ENCODE results near the gene TRIM31. TPM values are rescaled to one million over a fixed set of nuclear protein-coding genes. Genes with fewer than 3 reads are reported as not detected.

The TRIM31 gene
- total and polyA plus RNA-seq, 2 of the 4 experiments (the other 2 are of a cell fraction) = not detected

DNA sequence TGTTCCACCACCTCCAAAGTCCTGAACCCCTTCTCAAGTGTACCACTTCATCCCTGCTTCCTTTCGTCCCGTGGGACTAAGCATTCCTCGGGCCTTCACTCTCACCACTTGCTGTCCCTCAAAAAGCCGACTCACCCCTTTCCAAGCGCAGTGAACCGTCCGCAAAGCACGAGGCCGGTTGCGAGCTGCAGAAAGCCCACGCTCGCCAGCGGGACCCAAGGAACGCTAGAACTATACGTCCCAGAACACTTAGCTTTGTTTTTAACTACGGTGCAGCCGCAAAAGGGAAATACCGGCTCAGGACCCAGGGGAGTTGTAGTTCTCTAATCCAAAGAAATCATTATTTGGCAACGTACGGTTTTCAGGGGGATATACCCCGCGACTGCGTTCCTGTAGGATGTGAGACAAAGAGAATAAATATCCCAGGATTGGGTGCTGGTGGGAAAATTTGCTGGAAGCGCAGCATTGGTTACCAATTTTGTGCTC lies 52.2 kb downstream of the TRIM31 start:
- Histone ChIP-seq H3K36me3 (ENCODE audit: control insufficient read depth, insufficient read depth, low read length) (peaks cover under 1% of the 10 kb centered on the region; the same call in 1 of the 2 replicates), H3K9me1 (ENCODE audit: insufficient read depth, low read length) (peaks cover 5% of the 10 kb centered on the region), H3K4ac (ENCODE audit: low read depth, low read length) (peak overlapping the region; percentile 71), H3K4me1 (ENCODE audit: control insufficient read depth, insufficient read depth, low read length) (peaks cover 3% of the 10 kb centered on the region), H3K9me3 (ENCODE audit: control insufficient read depth, insufficient read depth, low read length) (no peaks in the 10 kb centered on the region), H3K23ac (ENCODE audit: low read depth, low read length) (peak overlapping the region; percentile 27), H3K4me3 (ENCODE audit: insufficient read depth, low read depth, low read length) (peak overlapping the region; percentile 83), H2BK20ac (ENCODE audit: low read depth, low read length) (no peak overlapping the region), H3K56ac (ENCODE audit: extremely low read depth, insufficient read depth, low read length) (peak overlapping the region; percentile 94), H2BK120ac (ENCODE audit: low read depth, low read length) (no peak overlapping the region), H3K4me2 (ENCODE audit: low read depth, low read length) (peak overlapping the region; percentile 98), H4K91ac (ENCODE audit: insufficient read depth, low read depth, low read length) (peak overlapping the region; percentile 62), H4K8ac (ENCODE audit: low read depth in 2 of 2, low read length in 2 of 2) (peak overlapping the region; percentile 97 to 98), H3K27me3 (ENCODE audit: control insufficient read depth, insufficient read depth, low read length) (no peaks in the 10 kb centered on the region), H2BK5ac (ENCODE audit: low read depth, low read length, poor library complexity, severe bottlenecking) (peak overlapping the region; percentile 56), H4K20me1 (ENCODE audit: insufficient read depth, low read length) (no peaks in the 10 kb centered on the region), H3K27ac (ENCODE audit: insufficient read depth, low read length) (peak overlapping the region; percentile 76), H3K14ac (replicated peaks; ENCODE audit: low read depth, low read length) (peak overlapping the region; percentile 39; the same call in 1 of the 2 replicates), H2BK15ac (ENCODE audit: low read depth, low read length) (no peak overlapping the region), H2AFZ (replicated peaks; ENCODE audit: low read length, poor library complexity) (peak overlapping the region; percentile 92), H3K79me1 (ENCODE audit: low read depth in 1 of 2, low read length in 2 of 2) (peaks cover 22 to 27% of the 10 kb centered on the region in 2 experiments), H3K9ac (ENCODE audit: low read depth, low read length) (peak overlapping the region; percentile 98), H2AK5ac (ENCODE audit: low read depth, low read length) (peak overlapping the region; percentile 54; the same call in 1 of the 2 replicates), H4K5ac (ENCODE audit: low read depth, low read length) (peak overlapping the region; percentile 97), H3K18ac (ENCODE audit: low read depth, low read length) (0 out of 2 replicates have a peak overlapping the region, but pooled peaks have one; percentile 43), H2AK9ac (replicated peaks; ENCODE audit: low read depth, low read length, poor library complexity) (no peak overlapping the region)
- peak; percentile 36 for DNase-seq
- in situ Hi-C loops (cut with MboI; ENCODE audit: low sequenced_read_pairs) = no loop called here
- no peak for TF ChIP-seq RCOR1 (IDR thresholded peaks at IDR 0.05; ENCODE audit: insufficient replicate concordance, low read length)
- TF ChIP-seq, protein P1, sequence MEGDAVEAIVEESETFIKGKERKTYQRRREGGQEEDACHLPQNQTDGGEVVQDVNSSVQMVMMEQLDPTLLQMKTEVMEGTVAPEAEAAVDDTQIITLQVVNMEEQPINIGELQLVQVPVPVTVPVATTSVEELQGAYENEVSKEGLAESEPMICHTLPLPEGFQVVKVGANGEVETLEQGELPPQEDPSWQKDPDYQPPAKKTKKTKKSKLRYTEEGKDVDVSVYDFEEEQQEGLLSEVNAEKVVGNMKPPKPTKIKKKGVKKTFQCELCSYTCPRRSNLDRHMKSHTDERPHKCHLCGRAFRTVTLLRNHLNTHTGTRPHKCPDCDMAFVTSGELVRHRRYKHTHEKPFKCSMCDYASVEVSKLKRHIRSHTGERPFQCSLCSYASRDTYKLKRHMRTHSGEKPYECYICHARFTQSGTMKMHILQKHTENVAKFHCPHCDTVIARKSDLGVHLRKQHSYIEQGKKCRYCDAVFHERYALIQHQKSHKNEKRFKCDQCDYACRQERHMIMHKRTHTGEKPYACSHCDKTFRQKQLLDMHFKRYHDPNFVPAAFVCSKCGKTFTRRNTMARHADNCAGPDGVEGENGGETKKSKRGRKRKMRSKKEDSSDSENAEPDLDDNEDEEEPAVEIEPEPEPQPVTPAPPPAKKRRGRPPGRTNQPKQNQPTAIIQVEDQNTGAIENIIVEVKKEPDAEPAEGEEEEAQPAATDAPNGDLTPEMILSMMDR (conservative IDR thresholded peaks at IDR 0.05; ENCODE audit: low read depth, low read length) = no peak
- TF ChIP-seq SMC3 (IDR thresholded peaks at IDR 0.05; ENCODE audit: low read depth, low read length) = no peak
- TF ChIP-seq, protein P2, sequence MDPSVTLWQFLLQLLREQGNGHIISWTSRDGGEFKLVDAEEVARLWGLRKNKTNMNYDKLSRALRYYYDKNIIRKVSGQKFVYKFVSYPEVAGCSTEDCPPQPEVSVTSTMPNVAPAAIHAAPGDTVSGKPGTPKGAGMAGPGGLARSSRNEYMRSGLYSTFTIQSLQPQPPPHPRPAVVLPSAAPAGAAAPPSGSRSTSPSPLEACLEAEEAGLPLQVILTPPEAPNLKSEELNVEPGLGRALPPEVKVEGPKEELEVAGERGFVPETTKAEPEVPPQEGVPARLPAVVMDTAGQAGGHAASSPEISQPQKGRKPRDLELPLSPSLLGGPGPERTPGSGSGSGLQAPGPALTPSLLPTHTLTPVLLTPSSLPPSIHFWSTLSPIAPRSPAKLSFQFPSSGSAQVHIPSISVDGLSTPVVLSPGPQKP (IDR thresholded peaks at IDR 0.05; ENCODE audit: borderline replicate concordance, low read depth, low read length) = no peak
- TF ChIP-seq MXI1 (IDR thresholded peaks at IDR 0.05; ENCODE audit: borderline replicate concordance, low read depth, low read length) = peak; percentile 73; the same call in 1 of the 2 replicates
- TF ChIP-seq NFE2L2 (IDR thresholded peaks at IDR 0.05; ENCODE audit: low read depth, low read length) = no peak
- dilution Hi-C loops (cut with HindIII; ENCODE audit: low sequenced_read_pairs, unreplicated experiment) = no loop called here
- no TSS peak for BruUV-seq (replicated peaks)
- CTCF ChIA-PET = interaction anchor here (1.1 kb wide), 1 partner anchor 42 kb away, joined by 3 read pairs; no protein-coding TSS in a partner anchor
- peak; percentile 35 for ATAC-seq (ENCODE audit: low read depth)
- intact Hi-C loops (cut with micrococcal nuclease) = no loop called here
- POLR2A ChIA-PET (ENCODE audit: unreplicated experiment) = interaction anchor here (0.5 kb wide), 1 partner anchor 29 kb away, joined by 3 read pairs; no protein-coding TSS in a partner anchor
- no CpG with 5 or more reads among the region's 24 CpGs for WGBS, 2 experiments (ENCODE audit: extremely low coverage in 2 of 2, insufficient read length in 1 of 2)
